ENCODE data around the gene MRAS.

The MRAS gene

DNA sequence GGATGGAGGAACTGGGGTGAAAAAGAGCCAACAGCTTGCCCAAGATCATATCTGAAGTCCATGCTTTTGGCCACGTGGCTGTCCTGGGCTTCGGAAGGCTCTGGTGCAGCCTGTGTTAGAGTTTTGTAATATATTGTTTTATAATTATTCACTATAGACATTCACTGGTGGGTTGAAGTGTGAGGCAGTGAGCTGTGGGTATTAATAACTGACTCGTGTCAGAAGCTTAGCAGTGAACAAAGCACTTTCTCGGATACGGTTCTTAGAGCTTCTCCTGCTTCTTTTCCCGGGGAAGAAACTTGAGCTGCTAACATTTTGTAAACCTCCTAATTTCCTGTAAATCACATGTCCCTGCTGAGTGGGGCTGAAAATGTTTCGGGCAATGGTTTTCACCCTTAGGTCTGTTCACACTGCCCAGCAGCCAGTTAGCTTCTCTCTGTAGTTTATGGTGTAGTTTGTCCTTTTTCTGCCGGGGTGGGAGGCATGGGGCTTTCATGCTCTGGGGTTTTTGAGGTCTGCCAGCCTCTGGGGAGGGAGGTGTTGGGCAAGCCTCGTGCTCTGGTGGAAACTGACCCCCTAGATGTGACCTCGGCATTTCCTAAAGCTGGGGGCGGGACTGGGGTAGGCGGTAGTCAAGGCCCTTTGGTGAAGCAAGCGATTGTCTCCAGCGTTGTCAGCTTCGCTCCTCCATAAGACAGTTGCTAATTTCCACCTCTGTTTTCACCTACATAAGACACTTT is 1.7 kb downstream of the MRAS start:
- no peak overlapping the region for H3K4ac ChIP-seq (ENCODE audit: low read depth in 1 of 2, low read length in 2 of 2)
- H2BK120ac ChIP-seq (ENCODE audit: low read depth, low read length) = no peak overlapping the region
- no peak overlapping the region for H2AK5ac ChIP-seq (ENCODE audit: low read length, severe bottlenecking)

DNA sequence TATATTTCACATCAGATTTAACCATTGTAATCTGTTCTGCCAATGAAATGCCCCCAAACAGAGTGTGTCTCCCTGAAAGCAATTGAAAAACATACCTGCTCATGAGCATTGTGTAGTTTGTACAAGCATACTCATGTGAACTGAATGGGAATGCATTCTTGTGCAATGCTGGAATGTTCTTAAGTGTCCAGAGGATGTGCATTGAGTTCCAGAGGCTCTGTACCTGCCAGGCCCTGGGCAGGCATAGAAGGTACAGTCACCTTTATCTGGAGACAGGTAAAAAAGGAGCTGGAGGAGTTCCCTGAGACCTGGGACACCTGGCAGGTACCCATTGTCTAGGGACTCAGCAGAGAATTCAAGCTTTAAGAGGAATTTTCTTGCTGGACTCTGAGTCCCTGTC is 2.8 kb downstream of the MRAS start:
- Histone ChIP-seq H3K27ac (ENCODE audit: low read length, poor library complexity, severe bottlenecking) (no peak overlapping the region), H3K18ac (ENCODE audit: low read depth in 1 of 2, low read length in 2 of 2) (no peak overlapping the region), H2BK15ac (ENCODE audit: low read depth, poor library complexity, severe bottlenecking) (no peak overlapping the region), H2AFZ (ENCODE audit: low read depth, low read length) (no peak overlapping the region), H3K27me3 (ENCODE audit: control insufficient read depth in 1 of 2, insufficient read depth in 1 of 2, low read length in 2 of 2) (no peaks in the 10 kb centered on the region), H2BK12ac (ENCODE audit: low read length in 2 of 2) (no peak overlapping the region), H2BK120ac (ENCODE audit: low read depth, low read length) (no peak overlapping the region), H3K9ac (ENCODE audit: low read length) (no peak overlapping the region), H4K91ac (ENCODE audit: low read length) (no peak overlapping the region), H3K23ac (ENCODE audit: low read length in 2 of 2) (no peak overlapping the region), H3K4ac (ENCODE audit: low read depth in 1 of 2, low read length in 2 of 2) (no peak overlapping the region), H3K36me3 (ENCODE audit: control insufficient read depth in 1 of 2, insufficient read depth in 2 of 2, low read depth in 1 of 2, low read length in 2 of 2) (peaks cover 6 to 11% of the 10 kb centered on the region in 2 experiments), H3K79me1 (replicated peaks; ENCODE audit: low read length, poor library complexity, severe bottlenecking) (peaks cover 24% of the 10 kb centered on the region), H3K4me2 (ENCODE audit: low read length, poor library complexity, severe bottlenecking) (no peak overlapping the region), H2AK5ac (ENCODE audit: low read length, severe bottlenecking) (no peak overlapping the region), H3K14ac (ENCODE audit: low read length in 2 of 2) (no peak overlapping the region), H4K8ac (ENCODE audit: low read length) (no peak overlapping the region), H3K4me3 (ENCODE audit: insufficient read depth in 1 of 2, low read depth in 1 of 2, low read length in 2 of 2) (no peak overlapping the region), H3K4me1 (ENCODE audit: control insufficient read depth, insufficient read depth, low read depth, low read length) (peaks cover 12% of the 10 kb centered on the region), H2BK5ac (ENCODE audit: low read depth, low read length, poor library complexity, severe bottlenecking) (no peak overlapping the region), H3K9me3 (ENCODE audit: control insufficient read depth, low read length) (no peaks in the 10 kb centered on the region)
- DNase-seq = no peak

More for the DNA sequence above, 1.7 kb downstream of the MRAS start:
- Histone ChIP-seq H2AFZ (ENCODE audit: low read depth, low read length) (no peak overlapping the region), H3K36me3 (ENCODE audit: control insufficient read depth in 1 of 2, insufficient read depth in 2 of 2, low read depth in 1 of 2, low read length in 2 of 2) (peaks cover 0 to 1% of the 10 kb centered on the region in 2 experiments), H3K23ac (ENCODE audit: low read length in 2 of 2) (no peak overlapping the region), H3K4me2 (ENCODE audit: low read length, poor library complexity, severe bottlenecking) (peak overlapping the region; percentile 41), H3K18ac (ENCODE audit: low read depth in 1 of 2, low read length in 2 of 2) (no peak overlapping the region), H2BK15ac (ENCODE audit: low read depth, poor library complexity, severe bottlenecking) (no peak overlapping the region), H3K4me1 (ENCODE audit: control insufficient read depth, insufficient read depth, low read depth, low read length) (peaks cover 12% of the 10 kb centered on the region), H3K27me3 (ENCODE audit: control insufficient read depth in 1 of 2, insufficient read depth in 1 of 2, low read length in 2 of 2) (no peaks in the 10 kb centered on the region), H2BK12ac (ENCODE audit: low read length in 2 of 2) (no peak overlapping the region), H2BK5ac (ENCODE audit: low read depth, low read length, poor library complexity, severe bottlenecking) (no peak overlapping the region), H3K79me1 (replicated peaks; ENCODE audit: low read length, poor library complexity, severe bottlenecking) (peaks cover 20% of the 10 kb centered on the region), H4K91ac (ENCODE audit: low read length) (no peak overlapping the region), H3K27ac (ENCODE audit: low read length, poor library complexity, severe bottlenecking) (peak overlapping the region; percentile 15), H4K8ac (ENCODE audit: low read length) (no peak overlapping the region), H3K9ac (ENCODE audit: low read length) (peak overlapping the region; percentile 97), H3K4me3 (ENCODE audit: insufficient read depth in 1 of 2, low read depth in 1 of 2, low read length in 2 of 2) (peak overlapping the region in 1 of 2 experiments; percentile 92), H3K14ac (ENCODE audit: low read length in 2 of 2) (no peak overlapping the region), H3K9me3 (ENCODE audit: control insufficient read depth, low read length) (no peaks in the 10 kb centered on the region)
- peak; percentile 6 for DNase-seq
- 86% methylated on average over 13 of the region's 15 CpGs for WGBS

DNA sequence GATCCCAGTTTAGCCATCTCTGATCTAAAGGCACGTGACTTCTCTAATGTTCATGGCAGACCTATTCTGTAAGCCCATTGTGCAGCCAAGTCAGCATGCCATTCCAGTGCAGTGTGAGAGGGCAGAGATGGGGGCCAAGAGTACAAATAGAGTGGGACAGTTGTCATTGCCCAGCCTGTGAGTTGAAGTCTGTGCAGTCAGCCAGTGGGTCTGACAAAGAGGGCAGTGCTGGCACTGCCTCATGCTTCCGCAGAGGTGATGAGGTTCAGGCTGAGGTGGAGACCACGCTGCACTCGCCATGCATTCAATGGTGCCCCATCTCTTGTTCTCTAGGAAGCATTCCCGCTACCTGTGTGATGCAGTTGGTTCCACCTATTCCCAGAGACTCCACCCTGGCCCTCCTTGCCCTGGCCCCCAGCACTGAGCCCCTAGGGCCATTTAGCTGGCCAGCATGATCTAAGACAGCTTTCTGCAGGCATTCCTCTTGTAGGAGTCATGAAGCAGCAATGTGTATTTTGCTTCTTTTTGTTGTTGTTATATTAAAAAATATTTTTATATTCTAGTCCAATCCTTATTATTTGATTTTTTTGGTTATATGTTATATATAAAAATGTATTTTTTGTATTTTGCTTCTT is 3.7 kb downstream of the MRAS start:
- H3K14ac ChIP-seq (ENCODE audit: low read length in 2 of 2) = no peak overlapping the region
- H2BK120ac ChIP-seq (ENCODE audit: low read depth, low read length) = no peak overlapping the region
- no peak overlapping the region for H2BK12ac ChIP-seq (ENCODE audit: low read length in 2 of 2)
- no peak overlapping the region for H3K18ac ChIP-seq (ENCODE audit: low read depth in 1 of 2, low read length in 2 of 2)
- no peak overlapping the region for H4K91ac ChIP-seq (ENCODE audit: low read length)
- H3K4me3 ChIP-seq (ENCODE audit: insufficient read depth in 1 of 2, low read depth in 1 of 2, low read length in 2 of 2) = no peak overlapping the region
- no peak overlapping the region for H3K23ac ChIP-seq (ENCODE audit: low read length in 2 of 2)
- H3K27me3 ChIP-seq (ENCODE audit: control insufficient read depth in 1 of 2, insufficient read depth in 1 of 2, low read length in 2 of 2) = no peaks in the 10 kb centered on the region
- H3K4me1 ChIP-seq (ENCODE audit: control insufficient read depth, insufficient read depth, low read depth, low read length) = peaks cover 15% of the 10 kb centered on the region
- H3K36me3 ChIP-seq (ENCODE audit: control insufficient read depth in 1 of 2, insufficient read depth in 2 of 2, low read depth in 1 of 2, low read length in 2 of 2) = peaks cover 9 to 15% of the 10 kb centered on the region in 2 experiments
- H2AK5ac ChIP-seq (ENCODE audit: low read length, severe bottlenecking) = no peak overlapping the region
- peaks cover 28% of the 10 kb centered on the region for H3K79me1 ChIP-seq (replicated peaks; ENCODE audit: low read length, poor library complexity, severe bottlenecking)
- WGBS = 98% methylated on average over 5 of the region's 5 CpGs
- H3K4me2 ChIP-seq (ENCODE audit: low read length, poor library complexity, severe bottlenecking) = no peak overlapping the region
- H4K8ac ChIP-seq (ENCODE audit: low read length) = no peak overlapping the region
- H3K4ac ChIP-seq (ENCODE audit: low read depth in 1 of 2, low read length in 2 of 2) = no peak overlapping the region
- no peak overlapping the region for H2BK5ac ChIP-seq (ENCODE audit: low read depth, low read length, poor library complexity, severe bottlenecking)
- no peak overlapping the region for H2BK15ac ChIP-seq (ENCODE audit: low read depth, poor library complexity, severe bottlenecking)
- H3K9me3 ChIP-seq (ENCODE audit: control insufficient read depth, low read length) = no peaks in the 10 kb centered on the region
- no peak overlapping the region for H2AFZ ChIP-seq (ENCODE audit: low read depth, low read length)
- DNase-seq = no peak
- no peak overlapping the region for H3K9ac ChIP-seq (ENCODE audit: low read length)
- no peak overlapping the region for H3K27ac ChIP-seq (ENCODE audit: low read length, poor library complexity, severe bottlenecking)

DNA sequence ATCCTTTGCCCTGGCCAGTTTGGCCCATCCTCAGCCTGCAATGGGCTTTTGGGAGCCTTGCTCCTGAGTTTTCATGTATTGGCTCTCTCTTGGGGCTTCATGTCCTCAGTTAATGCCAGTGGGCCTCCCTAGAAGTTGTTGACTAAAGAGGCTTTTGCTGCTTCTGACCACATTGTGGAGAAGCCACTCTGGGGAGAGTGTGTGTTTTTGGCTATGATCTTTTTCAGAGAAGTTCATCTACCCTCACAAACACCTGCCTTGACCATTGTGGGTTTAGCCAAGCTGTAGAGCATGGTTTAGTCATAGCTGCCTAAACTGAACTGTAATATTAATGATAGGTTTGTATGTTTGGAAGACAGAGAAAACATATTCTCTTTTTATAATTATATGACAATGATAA is 6.0 kb downstream of the MRAS start:
- Histone ChIP-seq H3K4me3 (ENCODE audit: insufficient read depth in 1 of 2, low read depth in 1 of 2, low read length in 2 of 2) (no peak overlapping the region), H3K27ac (ENCODE audit: low read length, poor library complexity, severe bottlenecking) (no peak overlapping the region), H2AFZ (ENCODE audit: low read depth, low read length) (no peak overlapping the region), H2BK5ac (ENCODE audit: low read depth, low read length, poor library complexity, severe bottlenecking) (no peak overlapping the region), H2BK120ac (ENCODE audit: low read depth, low read length) (no peak overlapping the region), H3K14ac (ENCODE audit: low read length in 2 of 2) (no peak overlapping the region), H4K8ac (ENCODE audit: low read length) (no peak overlapping the region), H3K18ac (ENCODE audit: low read depth in 1 of 2, low read length in 2 of 2) (no peak overlapping the region), H3K9me3 (ENCODE audit: control insufficient read depth, low read length) (no peaks in the 10 kb centered on the region), H2BK12ac (ENCODE audit: low read length in 2 of 2) (no peak overlapping the region), H4K91ac (ENCODE audit: low read length) (no peak overlapping the region), H3K9ac (ENCODE audit: low read length) (no peak overlapping the region), H2BK15ac (ENCODE audit: low read depth, poor library complexity, severe bottlenecking) (no peak overlapping the region), H3K27me3 (ENCODE audit: control insufficient read depth in 1 of 2, insufficient read depth in 1 of 2, low read length in 2 of 2) (no peaks in the 10 kb centered on the region), H2AK5ac (ENCODE audit: low read length, severe bottlenecking) (no peak overlapping the region), H3K23ac (ENCODE audit: low read length in 2 of 2) (no peak overlapping the region), H3K36me3 (ENCODE audit: control insufficient read depth in 1 of 2, insufficient read depth in 2 of 2, low read depth in 1 of 2, low read length in 2 of 2) (peaks cover 9 to 15% of the 10 kb centered on the region in 2 experiments), H3K4me2 (ENCODE audit: low read length, poor library complexity, severe bottlenecking) (no peak overlapping the region), H3K4me1 (ENCODE audit: control insufficient read depth, insufficient read depth, low read depth, low read length) (peaks cover 19% of the 10 kb centered on the region), H3K4ac (ENCODE audit: low read depth in 1 of 2, low read length in 2 of 2) (no peak overlapping the region), H3K79me1 (replicated peaks; ENCODE audit: low read length, poor library complexity, severe bottlenecking) (peaks cover 35% of the 10 kb centered on the region)
- no peak for DNase-seq
